Adrenal gland (tissue), 12 donors: ENCODE results near the gene SBK2. TPM values are rescaled to one million over a fixed set of nuclear protein-coding genes. Genes with fewer than 3 reads are reported as not detected.
"Not testable (repeated sequence)": the region's sequence is repeated elsewhere in the genome, so short reads cannot be mapped to it uniquely, and the experiment has no call there.

Experiments used
- DNase-seq, 7 donors: peaks; one replicate each; pipeline ENCODE4 v3.0.0-alpha.2; 2019 to 2020
- H3K27ac ChIP-seq, 5 donors: fragments of 200-600 bp; sonication (generic) in 4 of 5; 1 replicate in 3 of 5; 2 replicates in 2 of 5; pipeline versions ENCODE4 v1.5.1 to v1.8.0; 2016 to 2020; ENCODE audit warnings: mild to moderate bottlenecking in 1 of 5
- H3K27me3 ChIP-seq: fragments of 200-600 bp; 2 replicates; pipeline ENCODE4 v1.8.0; 2021
- H3K36me3 ChIP-seq, 2 donors: fragments of 200-600 bp; replicated peaks in 1 of 2; 1 replicate in 1 of 2; 2 replicates in 1 of 2; pipeline versions ENCODE4 v1.5.1 to v1.8.0; 2018 to 2022
- H3K4me1 ChIP-seq, 2 donors: fragments of 200-600 bp; replicated peaks in 1 of 2; 1 replicate in 1 of 2; 2 replicates in 1 of 2; pipeline versions ENCODE4 v1.5.1 to v1.8.0; 2018 to 2021
- H3K4me3 ChIP-seq, 4 donors: fragments of 200-600 bp; sonication (generic) in 3 of 4; one replicate each; pipeline ENCODE4 v1.5.1; 2016 to 2018
- H3K9me3 ChIP-seq, 3 donors: fragments of 200-600 bp; sonication (generic) in 1 of 3; replicated peaks in 1 of 3; 1 replicate in 2 of 3; 2 replicates in 1 of 3; pipeline versions ENCODE4 v1.5.1 to v1.8.0; 2016 to 2021
- CTCF ChIP-seq, 6 experiments: fragments of 450-650 bp in 4 of 6; fragments of 200-600 bp in 2 of 6; sonication (generic) in 1 of 6; IDR thresholded peaks; 1 replicate in 5 of 6; 2 replicates in 1 of 6; pipeline versions ENCODE4 v1.5.1 to v1.8.0; 2016 to 2021; ENCODE audit warnings: antibody characterized with exemption in 6 of 6, mild to moderate bottlenecking in 2 of 6, moderate library complexity in 1 of 6
- POLR2A ChIP-seq, 2 donors: fragments of 450-650 bp; IDR thresholded peaks; one replicate each; pipeline ENCODE4 v1.6.1; 2017; ENCODE audit warnings: antibody characterized with exemption in 2 of 2, mild to moderate bottlenecking in 2 of 2, moderate library complexity in 1 of 2
- WGBS, 4 donors: extraction: QIAGEN DNeasy Blood & Tissue Kit in 2 of 4; methylation state at CpG; one replicate each; pipeline versions ENCODE4 v1.1.5 to v1.1.7; 2013 to 2017; 5-methylcytosine and 5-hydroxymethylcytosine counted together
- intact Hi-C, 2 donors: fragments of 100-400 bp; cut with DNase I; formaldehyde crosslinking; loops; one replicate each; pipeline versions ENCODE4 v1.14.1 to v1.15.0; 2022 to 2023
- polyA plus RNA-seq, 3 donors: library from polyadenylated mRNA; stranded (reverse); fragments of 200-250 nt in 2 of 3; fragments of 350-450 nt in 1 of 3; fragmentation: Illumina TruSeq in 1 of 3; extraction: RNeasy Lipid Tissue Mini Kit (QIAGEN cat#74804) in 1 of 3; gene quantifications; one replicate each; pipeline ENCODE4 v1.2.3, GENCODE V29; 2013 to 2014
- total RNA-seq, 9 donors: library from RNA; depleted of rRNA in 4 of 9; stranded (reverse); fragments of >200 nt in 4 of 9; fragments of 120-200 nt in 1 of 9; fragmentation: NEBNext Ultra II Directional in 1 of 9; extraction: Animal tissue kit (Norgen Biotek cat#: 25700) in 1 of 9; gene quantifications; one replicate each; pipeline versions ENCODE4 v1.1.0 to v1.2.4, GENCODE V29; 2013 to 2023
- donor health status: healthy with polysubstance abuse.
- donor health status: Bipolar disorder and iron deficiency.
- donor health status: DM: yes; HTN: yes; CAD: no.
- donor health status: DM: no; HTN: no; CAD: no.
- donor health status: DM: no; HTN: no; CAD: no.
- donor health status: DM: yes; HTN: yes; CAD: no.

Gene SBK2
- total and polyA plus RNA-seq, 12 donors = not detected

DNA sequence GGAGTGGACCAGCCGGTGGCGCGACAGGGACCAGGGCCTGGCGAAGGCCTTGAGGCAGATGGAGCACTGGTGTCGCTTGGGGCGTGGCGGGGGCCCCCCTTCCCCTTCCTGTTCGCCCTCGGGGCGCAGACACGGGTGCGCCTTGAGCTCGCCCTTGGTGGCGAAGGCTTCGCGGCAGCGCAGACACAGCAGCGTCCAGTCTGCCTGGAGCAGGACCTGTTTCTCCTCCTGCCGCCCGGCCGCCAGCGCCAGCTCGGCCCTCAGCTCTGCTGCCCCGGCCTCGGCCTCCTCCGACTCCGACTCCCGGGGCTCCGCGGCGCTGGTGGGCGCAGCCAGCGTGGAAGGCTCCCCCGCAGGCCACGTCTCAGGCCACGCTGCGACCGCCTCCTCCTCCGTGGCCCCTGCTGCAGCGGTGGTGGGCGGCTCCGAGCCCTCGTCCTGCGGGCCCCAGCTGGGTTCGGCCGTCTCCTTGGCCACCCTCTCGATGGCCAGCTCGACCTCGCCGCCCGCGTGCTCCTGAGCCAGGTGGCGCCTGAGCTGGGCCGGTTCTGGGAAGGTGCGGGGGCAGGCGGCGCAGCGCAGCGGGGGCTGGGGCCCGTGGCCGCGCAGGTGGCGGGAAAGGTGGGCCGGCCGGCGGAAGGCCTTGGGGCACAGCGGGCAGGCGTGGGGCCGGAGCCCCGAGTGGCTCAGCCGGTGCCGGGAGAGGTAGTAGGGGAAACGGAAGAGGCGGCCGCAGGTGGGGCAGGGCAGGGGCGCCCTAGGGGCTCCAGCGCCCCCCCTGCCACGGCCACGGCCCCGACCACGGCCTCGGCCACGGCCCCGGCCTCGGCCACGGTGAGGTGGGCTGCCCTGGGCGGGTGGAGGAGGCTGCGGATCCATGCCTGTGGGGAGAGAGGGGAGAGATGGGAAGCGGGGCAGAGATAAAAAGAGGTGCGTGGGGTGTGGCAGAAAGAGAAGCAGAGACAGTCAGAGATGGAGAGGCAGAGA is 42.1 kb upstream of the SBK2 start:
- H3K4me3 ChIP-seq = no peak overlapping the region

GRCh38 chr19:55578031-55578760 is 41.3 kb upstream of the SBK2 start:
- intact Hi-C loops = no loop called here
- 94 to 96% (median 95%) methylated on average over 47 to 83 of the region's 83 CpGs for WGBS, 4 donors
- H3K27ac ChIP-seq = no peak overlapping the region
- peaks cover 12% of the 10 kb centered on the region in 2 donors for H3K4me1 ChIP-seq
- H3K4me3 ChIP-seq = no peak overlapping the region
- TF ChIP-seq POLR2A (IDR thresholded peaks at IDR 0.05) (no peak), CTCF (IDR thresholded peaks at IDR 0.05) (no peak)
- H3K9me3 ChIP-seq = no peaks in the 10 kb centered on the region
- no peak for DNase-seq
- no peaks in the 10 kb centered on the region for H3K27me3 ChIP-seq
- peaks cover 0 to 9% of the 10 kb centered on the region in 2 donors for H3K36me3 ChIP-seq

More for the DNA sequence above, 42.1 kb upstream of the SBK2 start:
- Histone ChIP-seq H3K27me3 (no peaks in the 10 kb centered on the region), H3K9me3 (no peaks in the 10 kb centered on the region), H3K27ac (peak overlapping the region in 1 of 5 donors; percentile 83), H3K4me1 (peaks cover 12% of the 10 kb centered on the region in 2 donors), H3K36me3 (peaks cover 0 to 9% of the 10 kb centered on the region in 2 donors)
- WGBS, 4 donors = 88 to 95% (median 93%) methylated on average over 24 to 90 of the region's 90 CpGs
- intact Hi-C loops = no loop called here
- no peak for DNase-seq
- TF ChIP-seq POLR2A (IDR thresholded peaks at IDR 0.05) (no peak), CTCF (IDR thresholded peaks at IDR 0.05) (no peak)

DNA sequence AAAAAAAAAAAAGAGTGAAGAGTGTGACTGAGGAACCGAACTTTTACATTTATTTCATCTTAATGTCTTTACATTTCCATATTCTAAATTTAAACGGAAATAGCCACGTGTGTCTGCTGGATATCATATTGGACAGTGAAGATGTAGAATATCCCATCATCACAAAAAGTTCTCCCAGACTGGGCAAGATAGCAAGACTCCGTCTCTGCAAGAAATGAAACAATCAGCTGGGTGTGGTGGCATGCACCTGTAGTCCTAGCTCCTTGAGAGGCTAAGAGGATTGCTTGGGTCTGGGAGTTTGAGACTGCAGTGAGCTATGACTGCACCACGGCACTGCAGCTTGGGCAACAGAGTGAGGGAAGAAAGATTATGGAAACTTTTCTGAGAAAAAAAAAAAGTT is 39.8 kb upstream of the SBK2 start:
- intact Hi-C loops = no loop called here
- TF ChIP-seq POLR2A (IDR thresholded peaks at IDR 0.05) (no peak), CTCF (IDR thresholded peaks at IDR 0.05) (no peak)
- WGBS, 4 donors = 84 to 90% (median 87%) methylated on average over 5 of the region's 5 CpGs
- no peak for DNase-seq
- Histone ChIP-seq H3K4me3 (no peak overlapping the region), H3K9me3 (no peaks in the 10 kb centered on the region), H3K4me1 (peaks cover 9 to 12% of the 10 kb centered on the region in 2 donors), H3K36me3 (peaks cover 0 to 9% of the 10 kb centered on the region in 2 donors), H3K27me3 (no peaks in the 10 kb centered on the region), H3K27ac (no peak overlapping the region)

DNA sequence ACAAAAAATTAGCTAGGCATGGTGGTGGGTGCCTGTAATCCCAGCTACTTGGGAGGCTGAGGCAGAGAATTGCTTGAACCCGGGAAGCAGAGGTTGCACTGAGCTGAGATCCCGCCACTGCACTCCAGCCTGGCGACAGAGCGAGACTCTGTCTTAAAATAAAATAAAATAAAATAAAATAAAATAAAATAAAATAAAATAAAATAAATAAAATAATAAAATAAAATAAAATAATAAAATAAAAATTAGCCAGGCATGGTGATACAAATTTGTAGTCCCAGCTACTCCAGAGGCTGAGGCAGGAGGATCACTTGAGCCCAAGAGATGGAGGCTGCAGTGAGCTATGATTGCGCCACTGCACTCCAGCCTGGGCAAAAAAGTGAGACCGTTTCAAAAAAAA is 37.0 kb upstream of the SBK2 start:
- H3K4me1 ChIP-seq, H3K4me3 ChIP-seq, H3K27me3 ChIP-seq, H3K27ac ChIP-seq, DNase-seq, H3K9me3 ChIP-seq, H3K36me3 ChIP-seq: not testable (repeated sequence)
- intact Hi-C loops = loop anchor here in 1 of 2 donors (5.0 kb wide), 1 partner anchor 37 kb away; the partner anchor contains the start of gene SBK2
- WGBS, 4 donors = 86 to 93% (median 88%) methylated on average over 6 of the region's 6 CpGs

DNA sequence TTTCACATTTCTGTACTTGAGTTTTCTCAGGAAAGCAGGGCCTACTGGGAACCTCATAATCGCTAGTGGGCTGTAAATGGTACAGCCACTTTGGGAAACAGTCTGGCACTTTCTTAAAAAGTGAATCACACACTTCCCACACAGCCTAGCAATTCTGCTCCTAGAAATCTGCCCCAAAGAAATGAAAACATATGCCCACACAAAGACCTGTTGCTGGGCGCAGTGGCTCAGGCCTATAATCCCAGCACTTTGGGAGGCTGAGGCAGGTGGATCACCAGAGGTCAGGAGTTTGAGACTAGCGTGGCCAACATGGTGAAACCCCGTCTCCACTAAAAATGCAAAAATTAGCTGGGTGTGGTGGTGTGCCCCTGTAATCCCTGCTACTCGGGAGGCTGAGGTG is 32.5 kb upstream of the SBK2 start:
- intact Hi-C loops, H3K4me1 ChIP-seq, H3K27ac ChIP-seq, H3K4me3 ChIP-seq, DNase-seq, H3K27me3 ChIP-seq, H3K36me3 ChIP-seq, H3K9me3 ChIP-seq: not testable (repeated sequence)
- 83 to 96% (median 91%) methylated on average over 4 to 5 of the region's 5 CpGs for WGBS, 4 donors
